GM12878 (cell line): ENCODE measurements around the gene KIAA0408. TPM values are rescaled to one million over a fixed set of nuclear protein-coding genes. Genes with fewer than 3 reads are reported as not detected.

Experiments
- ATAC-seq: fragments of 200-7000 bp; cut with Tn5 transposase; 3 replicates; pipeline ENCODE4 v1.9.1; 2020; ENCODE audit warnings: mild to moderate bottlenecking, moderate library complexity
- BruUV-seq: library from RNA; stranded (reverse); fragments of 400-500 nt; replicated peaks from 2 replicates; lab custom pipeline; 2021; lab: Mats Ljungman, UMichigan
- CTCF ChIA-PET: fragments of 300-600 bp; sonication (Branson Sonifier 250); formaldehyde crosslinking; extraction: SDS; loops from one replicate; lab custom pipeline; 2021; ENCODE audit warnings: inconsistent platforms; lab: Yijun Ruan, JAX
- POLR2A ChIA-PET: fragments of 350-600 bp; formaldehyde crosslinking; extraction: SDS; loops from one replicate; lab custom pipeline; 2021; ENCODE audit warnings: inconsistent platforms; lab: Charles Lee
- RAD21 ChIA-PET: fragments of 300-600 bp; sonication (Branson Sonifier 250); formaldehyde crosslinking; loops from one replicate; lab custom pipeline; 2023; ENCODE audit warnings: antibody characterized with exemption; ENCODE audit not compliant: unreplicated experiment; lab: Charles Lee
- SMC1A ChIA-PET: fragments of 300-600 bp; sonication (Branson Sonifier 250); formaldehyde crosslinking; loops from one replicate; lab custom pipeline; 2023; ENCODE audit not compliant: unreplicated experiment, uncharacterized antibody; lab: Charles Lee
- DNase-seq: peaks from one replicate; pipeline ENCODE4 v3.0.0-alpha.2; 2011; ENCODE audit warnings: low read depth, low spot score
- FAIRE-seq: peaks from 3 replicates; lab custom pipeline; 2011; peaks lifted over from hg19 to GRCh38; lab: Jason Lieb, UNC
- H2AFZ ChIP-seq: 2 replicates; pipeline ENCODE4 v1.6.0; 2011; ENCODE audit warnings: low read depth, low read length, control low read depth; ENCODE audit not compliant: control insufficient read depth
- H3K27ac ChIP-seq: 2 replicates; pipeline ENCODE4 v1.5.1; 2011; ENCODE audit warnings: control low read depth; ENCODE audit not compliant: control insufficient read depth, insufficient read depth
- H3K27me3 ChIP-seq, 2 experiments: replicated peaks in 1 of 2; 2 replicates each; pipeline versions ENCODE4 v1.6.0 to v1.6.1; 2011; ENCODE audit warnings: low read length in 1 of 2; ENCODE audit not compliant: control insufficient read depth in 2 of 2, insufficient read depth in 2 of 2
- H3K36me3 ChIP-seq, 2 experiments: 2 replicates each; pipeline ENCODE4 v1.5.1; 2011; ENCODE audit warnings: low read length in 1 of 2; ENCODE audit not compliant: control insufficient read depth in 2 of 2, insufficient read depth in 2 of 2
- H3K4me1 ChIP-seq: 2 replicates; pipeline ENCODE4 v1.6.1; 2011; ENCODE audit warnings: mild to moderate bottlenecking, low read length, moderate library complexity, mixed read lengths; ENCODE audit not compliant: control insufficient read depth, insufficient read depth
- H3K4me2 ChIP-seq: 2 replicates; pipeline ENCODE4 v1.6.0; 2011; ENCODE audit warnings: control low read depth; ENCODE audit not compliant: control insufficient read depth, insufficient read depth
- H3K4me3 ChIP-seq: fragments of 200-600 bp; sonication (generic); 2 replicates; pipeline ENCODE4 v1.5.1; 2016
- H3K79me2 ChIP-seq: 2 replicates; pipeline ENCODE4 v1.6.0; 2011; ENCODE audit warnings: low read length; ENCODE audit not compliant: control insufficient read depth, insufficient read depth
- H3K9ac ChIP-seq: 2 replicates; pipeline ENCODE4 v1.8.0; 2011; ENCODE audit warnings: low read length, control low read depth, mixed read lengths; ENCODE audit not compliant: control insufficient read depth, insufficient read depth
- H3K9me3 ChIP-seq: replicated peaks from 3 replicates; pipeline ENCODE4 v1.5.1; 2011; ENCODE audit warnings: mild to moderate bottlenecking, low read length; ENCODE audit not compliant: control insufficient read depth, insufficient read depth
- H4K20me1 ChIP-seq: 2 replicates; pipeline ENCODE4 v1.6.0; 2011; ENCODE audit not compliant: control insufficient read depth, insufficient read depth
- IKZF2 ChIP-seq, 2 experiments: fragments of 450-650 bp; IDR thresholded peaks; 2 replicates each; pipeline ENCODE4 v1.6.1; 2017; ENCODE audit warnings: mild to moderate bottlenecking in 2 of 2, moderate library complexity in 2 of 2
- REST ChIP-seq: IDR thresholded peaks from 2 replicates; pipeline ENCODE4 v1.6.1; 2012; ENCODE audit warnings: mild to moderate bottlenecking, low read depth, low read length
- SIN3A ChIP-seq: IDR thresholded peaks from 2 replicates; pipeline ENCODE4 v1.6.1; 2012; ENCODE audit warnings: low read depth, low read length, improper control_type of control experiment
- ZBED1 ChIP-seq: IDR thresholded peaks from 2 replicates; pipeline ENCODE4 v1.6.1; 2016; ENCODE audit warnings: borderline replicate concordance
- ZNF687 ChIP-seq: fragments of 450-650 bp; IDR thresholded peaks from 2 replicates; pipeline ENCODE4 v1.6.1; 2017; ENCODE audit warnings: mild to moderate bottlenecking, moderate library complexity
- WGBS: methylation state at CpG from one replicate; pipeline ENCODE4 v1.1.6; 2016; ENCODE audit warnings: low lambda C conversion rate; ENCODE audit not compliant: insufficient replicate concordance, insufficient coverage; ENCODE audit errors: missing lambda C conversion rate; 5-methylcytosine and 5-hydroxymethylcytosine counted together
- in situ Hi-C: fragments of 300-500 bp; cut with MboI; formaldehyde crosslinking; loops from 9 replicates; pipeline ENCODE4 v1.14.3; 2018; ENCODE audit warnings: mixed read lengths
- intact Hi-C: fragments of 100-400 bp; cut with micrococcal nuclease; formaldehyde crosslinking; loops from one replicate; pipeline ENCODE4 v1.14.2; 2022; ENCODE audit not compliant: unreplicated experiment
- polyA plus RNA-seq, 11 experiments: library from polyadenylated mRNA; depleted of rRNA in 4 of 11; unstranded in 6 of 11; stranded (reverse) in 5 of 11; fragments of >200 nt; fragmentation: Nextera tagmentation in 4 of 11; fragmentation: Illumina TruSeq in 1 of 11; extraction: Ambion mirVana in 4 of 11; extraction: Trizol in 1 of 11; gene quantifications; 1 replicate in 1 of 11; 2 replicates in 10 of 11; pipeline versions ENCODE4 v1.2.1 to v1.2.3, GENCODE V29; 2011 to 2016; ENCODE audit warnings: inconsistent platforms in 2 of 11, missing spikeins in 2 of 11, low read depth in 1 of 11
- total RNA-seq, 4 experiments: library from RNA; depleted of rRNA in 3 of 4; stranded (reverse); fragments of >200 nt in 3 of 4; fragmentation: Illumina TruSeq in 1 of 4; extraction: Trizol in 1 of 4; gene quantifications; 2 replicates each; pipeline versions ENCODE4 v1.2.1 to v1.2.3, GENCODE V29; 2013 to 2021

KIAA0408 gene
- total and polyA plus RNA-seq, 10 of the 15 experiments (the other 5 are each of a cell fraction or from before 2014, with no cell fraction given), result 0.03 to 0.30 (median 0.06) TPM; not detected in 4

- H2AFZ ChIP-seq, result no peak overlapping the region
- intact Hi-C loops, result no loop called here
- TF ChIP-seq REST (no peak), IKZF2 (IDR thresholded peaks at IDR 0.05) (no peak), ZNF687 (no peak), SIN3A (no peak), ZBED1 (no peak)
- TF ChIP-seq, all 136 proteins: peak for 0
- FAIRE-seq (no peak), ATAC-seq (no peak), DNase-seq (no peak)
- ChIA-PET SMC1A (interaction anchor here (1.0 to 2.2 kb wide), 2 partner anchors 8 to 48 kb away, joined by 3 to 5 read pairs; partner anchors contain the start of gene KIAA0408), CTCF (interaction anchor here (0.9 to 3.5 kb wide), 2 partner anchors 9 to 41 kb away, joined by 4 to 18 read pairs; no protein-coding TSS in a partner anchor), RAD21 (no interaction called here), POLR2A (interaction anchor here (0.9 to 1.4 kb wide), 2 partner anchors 19 to 40 kb away, joined by 3 read pairs; no protein-coding TSS in a partner anchor)
- no peaks in the 10 kb centered on the region for H3K79me2 ChIP-seq
- in situ Hi-C loops, result no loop called here
- H4K20me1 ChIP-seq, result no peaks in the 10 kb centered on the region
- no peak overlapping the region for H3K4me2 ChIP-seq
- H3K4me3 ChIP-seq, result no peak overlapping the region
- WGBS, result 4% methylated on average over 1 of the region's 1 CpG
- no peak overlapping the region for H3K9ac ChIP-seq
- H3K4me1 ChIP-seq, result no peaks in the 10 kb centered on the region
- no peaks in the 10 kb centered on the region for H3K36me3 ChIP-seq
- H3K9me3 ChIP-seq, result no peaks in the 10 kb centered on the region
- H3K27ac ChIP-seq, result no peak overlapping the region
- no TSS peak for BruUV-seq
- no peaks in the 10 kb centered on the region for H3K27me3 ChIP-seq
These were observed 47.7 kb upstream of the KIAA0408 start for GRCh38 chr6:127506894-127507293.
